MM.1S (cell line): ENCODE data around the gene OSER1.
"Not testable (repeated sequence)": the region's sequence is repeated elsewhere in the genome, so short reads cannot be mapped to it uniquely, and the experiment has no call there.

Experiments
- DNase-seq: peaks from one replicate; pipeline ENCODE4 v3.0.0-alpha.2; 2015
- H2AFZ ChIP-seq: fragments of 300-600 bp; sonication (generic); 2 replicates; pipeline ENCODE4 v1.6.0; 2016; ENCODE audit warnings: antibody characterized with exemption, low read length
- H3F3A ChIP-seq: fragments of 300-600 bp; sonication (generic); 2 replicates; pipeline ENCODE4 v1.6.1; 2016; ENCODE audit warnings: mild to moderate bottlenecking, antibody characterized with exemption, low read length, moderate library complexity, mixed read lengths; ENCODE audit not compliant: insufficient read depth
- H3K27ac ChIP-seq: fragments of 300-600 bp; sonication (generic); 2 replicates; pipeline ENCODE4 v1.5.1; 2016; ENCODE audit warnings: mild to moderate bottlenecking, low read length
- H3K27me3 ChIP-seq: fragments of 300-600 bp; sonication (generic); replicated peaks from 2 replicates; pipeline ENCODE4 v1.6.0; 2016; ENCODE audit warnings: low read length; ENCODE audit not compliant: insufficient read depth
- H3K36me3 ChIP-seq: fragments of 300-600 bp; sonication (generic); replicated peaks from 2 replicates; pipeline ENCODE4 v1.6.1; 2016; ENCODE audit warnings: mild to moderate bottlenecking, low read length, mixed read lengths; ENCODE audit not compliant: insufficient read depth
- H3K4me1 ChIP-seq: fragments of 300-600 bp; sonication (generic); 2 replicates; pipeline ENCODE4 v1.6.1; 2016; ENCODE audit warnings: low read length, mixed read lengths
- H3K4me2 ChIP-seq: fragments of 300-600 bp; sonication (generic); 2 replicates; pipeline ENCODE4 v1.6.0; 2016; ENCODE audit warnings: low read depth, low read length
- H3K4me3 ChIP-seq: fragments of 300-600 bp; sonication (generic); 2 replicates; pipeline ENCODE4 v1.5.1; 2016; ENCODE audit warnings: low read length, mixed read lengths
- H3K79me2 ChIP-seq: fragments of 300-600 bp; sonication (generic); 2 replicates; pipeline ENCODE4 v1.6.1; 2016; ENCODE audit warnings: mixed run types, low read length, mixed read lengths
- H3K9ac ChIP-seq: fragments of 300-600 bp; sonication (generic); 2 replicates; pipeline ENCODE4 v1.6.1; 2016; ENCODE audit warnings: low read length, mixed read lengths
- H3K9me2 ChIP-seq: fragments of 300-600 bp; sonication (generic); replicated peaks from 2 replicates; pipeline ENCODE4 v1.6.1; 2016; ENCODE audit warnings: mild to moderate bottlenecking, low read length, mixed read lengths; ENCODE audit not compliant: insufficient read depth
- H3K9me3 ChIP-seq: fragments of 300-600 bp; sonication (generic); replicated peaks from 2 replicates; pipeline ENCODE4 v1.6.1; 2016; ENCODE audit warnings: mild to moderate bottlenecking, low read length, mixed read lengths; ENCODE audit not compliant: insufficient read depth
- H4K20me1 ChIP-seq: fragments of 300-600 bp; sonication (generic); 2 replicates; pipeline ENCODE4 v1.6.1; 2016; ENCODE audit warnings: mild to moderate bottlenecking, low read length, moderate library complexity, mixed read lengths; ENCODE audit not compliant: insufficient read depth
- EZH2 ChIP-seq: fragments of 300-600 bp; sonication (generic); optimal IDR thresholded peaks from 2 replicates; pipeline ENCODE3; 2017; ENCODE audit warnings: low read depth, mild to moderate bottlenecking, antibody characterized with exemption, low read length, mixed read lengths
- EZH2phosphoT487 ChIP-seq: fragments of 300-600 bp; sonication (generic); IDR thresholded peaks from 2 replicates; pipeline ENCODE4 v1.6.1; 2018; ENCODE audit warnings: antibody characterized with exemption, low read length
- TF ChIP-seq, protein P1 (sequence below): fragments of 300-600 bp; sonication (generic); IDR thresholded peaks from 2 replicates; pipeline ENCODE4 v1.5.1; 2016; ENCODE audit warnings: antibody characterized with exemption, low read length, mixed read lengths

The OSER1 gene

DNA sequence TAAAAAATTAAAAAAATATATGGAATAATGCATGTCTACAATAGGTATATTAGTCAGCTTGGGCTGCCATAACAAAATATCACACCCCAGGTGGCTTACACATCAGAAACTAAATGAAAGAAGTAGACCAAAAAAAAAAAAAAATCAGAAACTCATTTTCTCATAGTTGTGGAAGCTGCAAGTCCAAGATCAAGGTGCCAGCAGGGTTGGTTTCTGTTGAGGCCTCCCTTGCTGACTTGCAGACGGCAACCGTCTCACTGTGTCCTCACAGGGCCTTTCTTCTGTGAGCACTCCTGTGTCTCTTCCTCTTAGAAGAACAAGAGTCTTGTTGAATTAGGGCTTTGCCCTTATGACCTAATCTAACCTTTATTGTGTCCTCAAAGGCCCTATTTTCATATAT lies 25.1 kb upstream of the OSER1 start:
- no peak overlapping the region for H3K27ac ChIP-seq
- no peaks in the 10 kb centered on the region for H3K36me3 ChIP-seq
- H3K4me1 ChIP-seq = no peaks in the 10 kb centered on the region
- no peaks in the 10 kb centered on the region for H3K9me3 ChIP-seq
- H4K20me1 ChIP-seq = no peaks in the 10 kb centered on the region
- no peak for DNase-seq
- H3K79me2 ChIP-seq = no peaks in the 10 kb centered on the region
- H2AFZ ChIP-seq = no peak overlapping the region
- TF ChIP-seq EZH2phosphoT487 (no peak), EZH2 (no peak)
- TF ChIP-seq, protein P1, sequence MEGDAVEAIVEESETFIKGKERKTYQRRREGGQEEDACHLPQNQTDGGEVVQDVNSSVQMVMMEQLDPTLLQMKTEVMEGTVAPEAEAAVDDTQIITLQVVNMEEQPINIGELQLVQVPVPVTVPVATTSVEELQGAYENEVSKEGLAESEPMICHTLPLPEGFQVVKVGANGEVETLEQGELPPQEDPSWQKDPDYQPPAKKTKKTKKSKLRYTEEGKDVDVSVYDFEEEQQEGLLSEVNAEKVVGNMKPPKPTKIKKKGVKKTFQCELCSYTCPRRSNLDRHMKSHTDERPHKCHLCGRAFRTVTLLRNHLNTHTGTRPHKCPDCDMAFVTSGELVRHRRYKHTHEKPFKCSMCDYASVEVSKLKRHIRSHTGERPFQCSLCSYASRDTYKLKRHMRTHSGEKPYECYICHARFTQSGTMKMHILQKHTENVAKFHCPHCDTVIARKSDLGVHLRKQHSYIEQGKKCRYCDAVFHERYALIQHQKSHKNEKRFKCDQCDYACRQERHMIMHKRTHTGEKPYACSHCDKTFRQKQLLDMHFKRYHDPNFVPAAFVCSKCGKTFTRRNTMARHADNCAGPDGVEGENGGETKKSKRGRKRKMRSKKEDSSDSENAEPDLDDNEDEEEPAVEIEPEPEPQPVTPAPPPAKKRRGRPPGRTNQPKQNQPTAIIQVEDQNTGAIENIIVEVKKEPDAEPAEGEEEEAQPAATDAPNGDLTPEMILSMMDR = no peak
- H3K27me3 ChIP-seq = no peaks in the 10 kb centered on the region
- no peaks in the 10 kb centered on the region for H3K9me2 ChIP-seq
- H3K4me2 ChIP-seq = no peak overlapping the region
- no peaks in the 10 kb centered on the region for H3F3A ChIP-seq
- H3K9ac ChIP-seq = no peak overlapping the region
- no peak overlapping the region for H3K4me3 ChIP-seq

DNA sequence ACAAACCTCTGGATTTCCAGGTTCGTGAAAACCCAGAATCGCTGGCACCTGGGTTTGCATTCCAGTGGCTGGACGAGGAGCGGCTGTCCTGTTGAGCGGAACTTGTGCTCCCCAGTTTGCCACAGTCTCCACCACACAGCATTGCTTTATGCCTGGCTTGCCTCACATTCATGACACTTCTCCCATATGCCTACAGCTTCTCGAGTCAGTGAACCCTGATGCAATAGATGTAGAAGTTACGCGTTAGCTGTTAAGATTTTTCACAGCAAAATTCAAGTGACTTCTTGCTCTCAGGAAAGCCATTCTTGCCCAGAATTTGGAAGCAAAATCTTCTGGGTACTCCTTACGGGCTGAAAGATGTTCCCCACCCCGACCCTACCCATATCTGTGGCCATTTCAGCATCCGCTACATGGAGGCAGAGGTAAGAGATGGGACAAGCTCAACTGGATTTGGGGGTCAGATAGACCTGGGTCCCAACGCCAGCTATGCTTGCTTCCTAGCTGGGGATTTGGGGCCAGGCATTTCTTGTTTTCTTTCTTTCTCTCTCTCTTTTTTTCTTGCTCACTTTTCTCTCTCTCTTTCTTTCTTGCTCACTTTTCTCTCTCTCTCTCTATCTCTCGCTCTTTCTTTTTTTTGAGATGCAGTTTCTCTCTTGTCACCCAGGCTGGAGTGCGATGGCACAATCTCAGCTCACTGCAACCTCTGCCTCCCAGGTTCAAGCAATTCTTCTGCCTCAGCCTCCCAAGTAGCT lies 24.2 kb upstream of the OSER1 start:
- Histone ChIP-seq H3K9ac (no peak overlapping the region), H3F3A (no peaks in the 10 kb centered on the region), H3K27ac (no peak overlapping the region), H3K27me3 (no peaks in the 10 kb centered on the region), H3K4me1 (no peaks in the 10 kb centered on the region), H3K9me3 (no peaks in the 10 kb centered on the region), H3K36me3 (no peaks in the 10 kb centered on the region), H2AFZ (no peak overlapping the region), H3K79me2 (no peaks in the 10 kb centered on the region), H4K20me1 (no peaks in the 10 kb centered on the region), H3K4me2 (no peak overlapping the region), H3K4me3 (no peak overlapping the region), H3K9me2 (no peaks in the 10 kb centered on the region)
- TF ChIP-seq, protein P1 = no peak
- no peak for TF ChIP-seq EZH2phosphoT487
- TF ChIP-seq EZH2 = no peak
- DNase-seq = no peak

DNA sequence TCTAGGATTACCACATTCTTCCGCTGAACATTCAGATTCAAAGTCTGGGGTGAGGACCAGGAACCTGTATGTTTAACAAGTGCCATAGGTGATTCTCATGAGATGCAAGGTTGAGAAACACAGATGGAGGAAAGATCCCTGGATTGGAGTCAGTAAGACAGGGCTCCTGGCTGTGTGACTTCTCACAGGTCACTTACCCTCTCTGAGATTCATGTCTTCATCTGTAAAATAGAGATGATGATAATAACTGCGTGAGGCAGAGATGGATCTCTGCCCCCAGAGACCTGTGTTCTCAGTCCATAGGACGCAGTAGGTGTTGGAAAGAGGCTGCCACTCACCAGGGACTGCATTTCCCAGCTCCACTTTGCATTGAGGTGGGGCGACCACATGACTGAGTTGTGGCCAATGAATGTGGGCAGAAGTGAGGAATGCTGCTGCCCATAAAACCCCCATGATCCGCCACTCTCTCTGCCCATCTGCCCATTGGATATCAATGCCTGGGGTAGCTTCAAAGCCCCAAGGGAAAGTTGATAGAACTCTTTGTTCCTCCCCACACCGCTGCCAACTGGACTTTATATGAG lies 23.0 kb upstream of the OSER1 start:
- Histone ChIP-seq H3K4me2 (no peak overlapping the region), H3K27ac (no peak overlapping the region), H3K36me3 (no peaks in the 10 kb centered on the region), H3K9me2 (no peaks in the 10 kb centered on the region), H3K4me3 (no peak overlapping the region), H3K79me2 (no peaks in the 10 kb centered on the region), H3K9me3 (no peaks in the 10 kb centered on the region), H2AFZ (no peak overlapping the region), H4K20me1 (no peaks in the 10 kb centered on the region), H3K4me1 (no peaks in the 10 kb centered on the region), H3K9ac (no peak overlapping the region), H3F3A (no peaks in the 10 kb centered on the region), H3K27me3 (no peaks in the 10 kb centered on the region)
- DNase-seq = no peak
- TF ChIP-seq EZH2 = no peak
- TF ChIP-seq, protein P1 = no peak

DNA sequence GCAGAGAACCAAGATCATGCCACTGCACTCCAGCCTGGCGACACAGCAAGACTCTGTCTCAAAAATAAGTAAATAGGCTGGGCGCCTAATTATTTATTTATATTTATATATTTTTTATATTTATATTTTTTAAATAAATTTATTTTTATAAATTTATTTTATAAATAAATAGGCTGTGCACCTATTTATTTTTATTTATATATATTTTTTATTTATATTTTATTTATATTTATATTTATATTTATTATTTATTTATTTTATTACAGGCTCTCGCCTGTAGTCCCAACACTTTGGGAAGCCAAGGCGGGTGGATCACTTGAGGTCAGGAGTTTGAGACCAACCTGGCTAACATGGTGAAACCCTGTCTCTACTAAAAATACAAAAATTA lies 21.9 kb upstream of the OSER1 start:
- not testable (repeated sequence) for H4K20me1 ChIP-seq, H3F3A ChIP-seq, H3K9me3 ChIP-seq, DNase-seq, H3K4me3 ChIP-seq, H2AFZ ChIP-seq, H3K27me3 ChIP-seq, H3K9me2 ChIP-seq, H3K79me2 ChIP-seq, H3K4me2 ChIP-seq, H3K27ac ChIP-seq, H3K36me3 ChIP-seq, H3K4me1 ChIP-seq, H3K9ac ChIP-seq
